MCF 10A (cell line): ENCODE results near the gene SOX12. TPM values are rescaled to one million over a fixed set of nuclear protein-coding genes. Genes with fewer than 3 reads are reported as not detected.
A peak's percentile ranks its signal among the peaks of the same experiment; 100 is the strongest.

Experiments
- Bru-seq: library from RNA; stranded (reverse); fragments of 400-500 nt; gene quantifications from one replicate; lab custom pipeline; 2021; lab: Mats Ljungman, UMichigan
- BruChase-seq, 2 experiments: library from RNA; stranded (reverse); fragments of 400-500 nt; gene quantifications; one replicate each; lab custom pipeline; 2021; lab: Mats Ljungman, UMichigan
- BruUV-seq: library from RNA; stranded (reverse); fragments of 400-500 nt; replicated peaks from 2 replicates; lab custom pipeline; 2021; lab: Mats Ljungman, UMichigan
- CTCF ChIA-PET: fragments of 300-600 bp; sonication (Branson Sonifier 250); formaldehyde crosslinking; extraction: SDS; loops from one replicate; lab custom pipeline; 2021; ENCODE audit warnings: antibody characterized with exemption, inconsistent platforms; lab: Yijun Ruan, JAX
- POLR2A ChIA-PET: fragments of 300-600, 350-650 bp; sonication (Branson Sonifier 250); formaldehyde crosslinking; extraction: SDS; loops from one replicate; lab custom pipeline; 2020; ENCODE audit warnings: antibody characterized with exemption, inconsistent platforms; lab: Yijun Ruan, JAX
- DNase-seq: peaks from one replicate; pipeline ENCODE4 v3.0.0-alpha.2; 2018; ENCODE audit not compliant: unreplicated experiment
- H3K27ac Mint-ChIP-seq: one replicate; pipeline ENCODE4 v1.8.0; 2022; ENCODE audit warnings: mild to moderate bottlenecking, low read depth, mixed read lengths; ENCODE audit not compliant: unreplicated experiment
- H3K27me3 Mint-ChIP-seq: one replicate; pipeline ENCODE4 v1.8.0; 2022; ENCODE audit warnings: mixed read lengths; ENCODE audit not compliant: insufficient read depth, unreplicated experiment
- H3K36me3 Mint-ChIP-seq: one replicate; pipeline ENCODE4 v1.8.0; 2022; ENCODE audit warnings: mild to moderate bottlenecking, moderate library complexity, mixed read lengths; ENCODE audit not compliant: insufficient read depth, unreplicated experiment
- H3K4me1 Mint-ChIP-seq: one replicate; pipeline ENCODE4 v1.8.0; 2022; ENCODE audit warnings: mixed read lengths; ENCODE audit not compliant: insufficient read depth, unreplicated experiment
- H3K4me3 Mint-ChIP-seq: one replicate; pipeline ENCODE4 v1.8.0; 2022; ENCODE audit warnings: mild to moderate bottlenecking, moderate library complexity, mixed read lengths; ENCODE audit not compliant: unreplicated experiment
- H3K9me3 Mint-ChIP-seq: one replicate; pipeline ENCODE4 v1.8.0; 2022; ENCODE audit warnings: mixed read lengths; ENCODE audit not compliant: unreplicated experiment
- intact Hi-C: fragments of 100-400 bp; cut with micrococcal nuclease; formaldehyde crosslinking; loops from 2 replicates; pipeline ENCODE4 v1.14.1; 2022
- long read RNA-seq: library from polyadenylated mRNA; stranded (forward); transcript quantifications from one replicate; pipeline ENCODE4 v2.0.0, GENCODE V29; 2022
- total RNA-seq: library from RNA; stranded (reverse); gene quantifications from 2 replicates; pipeline ENCODE4 v1.2.3, GENCODE V29; 2022
- TF ChIP-seq, protein P1 (sequence below): fragments of 200-600 bp; IDR thresholded peaks from one replicate; pipeline ENCODE4 v1.8.0; 2022; ENCODE audit warnings: antibody characterized with exemption, mild to moderate bottlenecking; ENCODE audit not compliant: unreplicated experiment

Gene SOX12
- total RNA-seq (17.2 and 17.6 TPM in 2 replicates), Bru-seq, nascent RNA (percentile 61 among the genes with signal in this experiment), BruChase-seq, experiment 1, labeled RNA remaining after a 6-hour chase (percentile 82 among the genes with signal in this experiment), BruChase-seq, experiment 2, labeled RNA remaining after a 2-hour chase (percentile 74 among the genes with signal in this experiment)
- long read RNA-seq, full-length matches to known transcripts = 15 of 15 reads
- long read RNA-seq, partial matches to known transcripts = 0 of 15 reads
- long read RNA-seq, other reads (novel, unspliced or antisense) = 0 of 15 reads

DNA sequence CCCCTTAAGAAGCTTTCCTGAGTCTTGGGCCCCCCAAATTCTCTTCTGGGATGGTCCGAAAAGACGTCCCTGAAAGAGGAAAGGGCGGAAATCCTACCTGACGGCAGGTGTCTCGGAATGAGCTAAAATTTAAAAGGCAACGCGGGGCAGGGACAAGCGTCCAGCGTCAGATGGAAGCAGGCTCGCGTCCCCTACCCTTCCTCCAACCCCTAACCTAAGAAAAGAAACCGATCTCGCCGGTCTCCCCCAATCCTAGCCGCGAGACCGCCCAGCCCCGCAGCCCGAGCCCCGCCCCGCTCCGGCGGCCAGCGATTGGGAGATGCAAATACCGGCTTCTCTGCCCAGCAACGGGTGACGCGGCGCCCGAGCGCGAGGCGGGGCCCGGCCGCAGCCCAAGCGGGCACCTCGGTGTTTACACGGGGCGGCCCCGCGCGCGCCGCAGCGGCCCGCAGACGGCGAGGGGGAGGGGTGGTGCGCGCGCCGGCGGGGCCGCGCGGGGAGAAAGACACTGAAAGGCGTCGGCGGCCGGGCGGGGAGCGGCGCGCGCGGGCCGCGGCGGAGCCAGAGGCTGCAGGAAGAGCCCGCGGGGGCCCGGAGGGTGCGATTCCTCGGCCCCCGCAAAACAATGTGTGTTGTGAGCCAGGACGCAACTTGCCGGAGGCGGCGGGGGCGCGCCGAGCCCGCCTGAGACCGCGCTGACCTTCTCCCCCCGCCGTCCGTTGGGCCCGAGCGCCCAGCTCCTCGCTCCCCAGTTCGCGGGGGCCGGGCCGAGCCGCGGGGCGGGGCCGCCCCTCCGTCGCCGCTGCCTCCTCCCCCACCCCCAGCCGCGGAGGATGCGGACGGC, at the start of gene SOX12:
Gene SOX12 (plus strand): TSS at position 508 of the 844 bp plus-strand sequence. CDS start 373 bp downstream, outside the sequence.
- CTCF ChIA-PET = interaction anchor here (0.6 to 2.7 kb wide), 7 partner anchors 20 to 603 kb away, joined by 3 to 18 read pairs (median 5); no protein-coding TSS in a partner anchor
- TF ChIP-seq, protein P1, sequence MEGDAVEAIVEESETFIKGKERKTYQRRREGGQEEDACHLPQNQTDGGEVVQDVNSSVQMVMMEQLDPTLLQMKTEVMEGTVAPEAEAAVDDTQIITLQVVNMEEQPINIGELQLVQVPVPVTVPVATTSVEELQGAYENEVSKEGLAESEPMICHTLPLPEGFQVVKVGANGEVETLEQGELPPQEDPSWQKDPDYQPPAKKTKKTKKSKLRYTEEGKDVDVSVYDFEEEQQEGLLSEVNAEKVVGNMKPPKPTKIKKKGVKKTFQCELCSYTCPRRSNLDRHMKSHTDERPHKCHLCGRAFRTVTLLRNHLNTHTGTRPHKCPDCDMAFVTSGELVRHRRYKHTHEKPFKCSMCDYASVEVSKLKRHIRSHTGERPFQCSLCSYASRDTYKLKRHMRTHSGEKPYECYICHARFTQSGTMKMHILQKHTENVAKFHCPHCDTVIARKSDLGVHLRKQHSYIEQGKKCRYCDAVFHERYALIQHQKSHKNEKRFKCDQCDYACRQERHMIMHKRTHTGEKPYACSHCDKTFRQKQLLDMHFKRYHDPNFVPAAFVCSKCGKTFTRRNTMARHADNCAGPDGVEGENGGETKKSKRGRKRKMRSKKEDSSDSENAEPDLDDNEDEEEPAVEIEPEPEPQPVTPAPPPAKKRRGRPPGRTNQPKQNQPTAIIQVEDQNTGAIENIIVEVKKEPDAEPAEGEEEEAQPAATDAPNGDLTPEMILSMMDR = no peak
- peak within 1 kb of the TSS; percentile 87 for H3K4me3 Mint-ChIP-seq
- H3K4me1 Mint-ChIP-seq = peaks cover 19% of the 10 kb centered on the region
- intact Hi-C loops = loop anchor here (1.0 kb wide), 1 partner anchor 11 kb away; no protein-coding TSS in a partner anchor
- no peaks in the 10 kb centered on the region for H3K27me3 Mint-ChIP-seq
- BruUV-seq = no TSS peak
- POLR2A ChIA-PET = interaction anchor here (0.7 to 5.5 kb wide), 34 partner anchors 12 to 519 kb away, joined by 3 to 56 read pairs (median 5); partner anchors contain the start of genes CSNK2A1, DEFB129, NRSN2 and TBC1D20
- H3K27ac Mint-ChIP-seq = peak within 1 kb of the TSS; percentile 88
- H3K9me3 Mint-ChIP-seq = no peaks in the 10 kb centered on the region
- H3K36me3 Mint-ChIP-seq = peaks cover 47% of the 10 kb centered on the region
- DNase-seq = peak; percentile 92

DNA sequence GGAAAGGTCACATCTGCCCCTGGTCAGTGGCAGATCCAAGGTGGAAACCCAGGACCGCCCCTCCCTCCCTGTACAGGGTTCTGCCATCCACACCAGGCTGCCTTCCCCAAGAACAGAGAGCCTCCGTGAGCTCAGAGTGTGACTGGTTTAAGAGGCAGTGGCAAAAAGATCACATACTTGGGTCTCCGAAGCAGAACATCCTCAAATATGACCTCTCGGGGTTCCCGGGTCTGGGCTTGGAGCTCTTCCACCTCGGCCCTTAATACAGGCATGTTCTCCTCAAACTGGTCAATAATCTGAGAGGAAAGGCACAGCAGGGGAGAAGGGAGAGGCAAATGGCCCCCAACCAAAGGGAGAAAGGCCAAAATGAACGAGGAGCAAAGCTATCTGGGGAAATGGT, 49.6 kb upstream of the SOX12 start:
- intact Hi-C loops = no loop called here
- POLR2A ChIA-PET = interaction anchor here (1.1 kb wide), 1 partner anchor 50 kb away, joined by 4 read pairs; the partner anchor contains the start of gene SOX12
- CTCF ChIA-PET = interaction anchor here (0.8 to 1.5 kb wide), 2 partner anchors 40 to 58 kb away, joined by 3 read pairs; no protein-coding TSS in a partner anchor
- TF ChIP-seq, protein P1 = no peak
- no TSS peak for BruUV-seq
- H3K27ac Mint-ChIP-seq = no peak overlapping the region
- no peak for DNase-seq
- no peaks in the 10 kb centered on the region for H3K36me3 Mint-ChIP-seq
- no peak overlapping the region for H3K4me3 Mint-ChIP-seq
- H3K27me3 Mint-ChIP-seq = no peaks in the 10 kb centered on the region
- no peaks in the 10 kb centered on the region for H3K4me1 Mint-ChIP-seq
- H3K9me3 Mint-ChIP-seq = no peaks in the 10 kb centered on the region

DNA sequence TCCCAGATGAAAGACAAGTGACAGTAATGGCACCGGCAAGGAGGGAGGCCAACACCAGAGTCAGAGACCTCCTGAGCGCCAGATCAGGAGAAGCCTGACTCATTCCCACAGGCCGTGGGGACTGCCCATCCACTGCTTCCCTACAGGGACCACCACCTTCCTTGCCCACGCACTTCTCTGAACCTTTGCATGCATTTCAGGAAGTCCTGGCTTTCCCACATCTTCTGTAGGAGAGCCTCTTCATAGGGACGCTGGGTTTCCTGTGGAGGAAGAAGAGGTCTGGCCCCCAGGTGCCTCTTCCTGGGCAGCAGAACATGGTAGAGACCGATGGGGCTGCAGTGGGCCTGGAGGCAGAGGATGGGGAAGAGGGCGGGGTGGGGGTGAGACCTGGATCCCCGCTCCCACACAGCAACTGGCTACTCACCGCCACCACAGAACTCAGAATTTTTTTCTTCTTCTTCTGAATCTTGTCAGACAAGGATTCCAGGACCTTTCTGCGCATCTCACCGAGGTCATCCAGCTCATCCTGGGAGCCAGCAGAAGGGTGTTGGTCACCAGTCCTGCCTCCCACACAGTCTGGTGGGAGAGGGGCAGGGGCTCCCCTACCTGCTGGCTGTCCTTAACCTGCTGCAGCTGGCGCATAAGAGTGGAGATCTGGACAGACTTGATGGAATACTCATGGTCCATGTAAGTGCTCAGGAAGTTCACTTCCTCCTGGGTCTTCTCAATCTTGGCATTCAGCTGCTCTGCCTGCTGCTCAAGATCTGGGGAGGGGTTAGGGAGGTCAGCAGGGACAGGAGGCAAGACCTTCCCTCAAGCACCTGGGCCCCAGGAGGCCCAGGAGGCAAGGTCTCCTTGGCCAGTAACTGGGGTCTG, 48.5 kb upstream of the SOX12 start:
- Mint-ChIP-seq H3K4me1 (no peaks in the 10 kb centered on the region), H3K36me3 (no peaks in the 10 kb centered on the region), H3K9me3 (no peaks in the 10 kb centered on the region), H3K4me3 (no peak overlapping the region), H3K27ac (no peak overlapping the region), H3K27me3 (no peaks in the 10 kb centered on the region)
- CTCF ChIA-PET = interaction anchor here (2.0 to 2.3 kb wide), 2 partner anchors 9 to 10 kb away, joined by 10 to 13 read pairs; no protein-coding TSS in a partner anchor
- intact Hi-C loops = no loop called here
- no TSS peak for BruUV-seq
- POLR2A ChIA-PET = interaction anchor here (1.1 kb wide), 1 partner anchor 48 kb away, joined by 4 read pairs; the partner anchor contains the start of gene SOX12
- no peak for DNase-seq
- TF ChIP-seq, protein P1 = no peak
